ENCODE results near the gene NDUFB11.
A peak's percentile ranks its signal among the peaks of the same experiment; 100 is the strongest.

NDUFB11 gene

DNA sequence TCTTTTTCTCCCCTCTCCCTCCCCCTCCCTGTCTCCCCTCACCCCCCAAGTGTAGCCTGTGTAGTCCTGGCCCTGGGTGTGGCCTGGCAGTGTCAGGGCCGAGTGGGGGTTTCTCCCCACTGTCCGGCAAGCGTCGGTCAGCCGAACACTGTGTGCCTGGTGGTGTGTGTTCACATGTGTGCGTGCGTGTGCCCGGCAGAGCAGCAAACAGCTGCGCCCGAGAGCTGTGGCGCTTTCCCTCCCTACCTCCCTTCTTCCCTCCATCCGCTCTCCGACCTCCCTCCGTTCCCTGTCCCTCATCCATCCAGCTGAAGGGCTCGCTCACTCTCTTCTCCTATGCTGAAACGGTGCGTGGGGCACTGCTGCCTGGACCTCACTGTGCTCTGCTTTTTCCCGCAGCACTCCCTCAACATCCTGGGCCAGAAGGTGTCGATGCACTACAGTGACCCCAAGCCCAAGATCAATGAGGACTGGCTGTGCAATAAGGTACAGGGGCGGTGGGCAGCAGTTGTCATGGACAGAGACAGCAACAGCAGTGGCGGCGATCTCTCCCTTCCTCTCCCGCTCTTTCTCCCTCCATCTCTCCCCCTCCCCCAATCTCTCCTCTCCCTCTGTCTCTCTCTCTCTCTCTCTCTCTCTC is 31.7 kb upstream of the NDUFB11 start:
- DNase-seq: peak in 1 of 42 donors; percentile 2
- intact Hi-C loops (cut with DNase I): no loop called here

DNA sequence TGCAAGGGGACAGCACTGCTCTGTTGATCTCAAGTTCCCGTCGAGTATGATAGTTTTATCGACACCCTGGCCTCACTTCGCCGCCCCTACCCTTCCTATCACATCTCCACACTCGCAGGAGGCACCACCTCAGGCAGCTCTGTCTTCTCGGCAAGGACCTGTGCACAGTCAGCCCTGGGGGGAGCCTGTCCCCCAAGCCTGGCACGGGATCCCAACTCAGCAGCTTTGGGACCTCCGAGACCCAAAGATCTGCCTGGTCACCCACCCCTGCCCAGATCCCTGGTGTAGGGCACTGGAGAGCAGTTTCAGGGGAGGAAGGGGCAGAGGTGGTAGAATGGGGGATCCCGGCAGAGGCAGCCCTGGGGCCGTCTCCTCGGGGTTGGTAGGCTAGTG is 31.1 kb upstream of the NDUFB11 start:
- intact Hi-C loops (cut with DNase I): no loop called here
- DNase-seq: peak in 1 of 42 donors; percentile 2

DNA sequence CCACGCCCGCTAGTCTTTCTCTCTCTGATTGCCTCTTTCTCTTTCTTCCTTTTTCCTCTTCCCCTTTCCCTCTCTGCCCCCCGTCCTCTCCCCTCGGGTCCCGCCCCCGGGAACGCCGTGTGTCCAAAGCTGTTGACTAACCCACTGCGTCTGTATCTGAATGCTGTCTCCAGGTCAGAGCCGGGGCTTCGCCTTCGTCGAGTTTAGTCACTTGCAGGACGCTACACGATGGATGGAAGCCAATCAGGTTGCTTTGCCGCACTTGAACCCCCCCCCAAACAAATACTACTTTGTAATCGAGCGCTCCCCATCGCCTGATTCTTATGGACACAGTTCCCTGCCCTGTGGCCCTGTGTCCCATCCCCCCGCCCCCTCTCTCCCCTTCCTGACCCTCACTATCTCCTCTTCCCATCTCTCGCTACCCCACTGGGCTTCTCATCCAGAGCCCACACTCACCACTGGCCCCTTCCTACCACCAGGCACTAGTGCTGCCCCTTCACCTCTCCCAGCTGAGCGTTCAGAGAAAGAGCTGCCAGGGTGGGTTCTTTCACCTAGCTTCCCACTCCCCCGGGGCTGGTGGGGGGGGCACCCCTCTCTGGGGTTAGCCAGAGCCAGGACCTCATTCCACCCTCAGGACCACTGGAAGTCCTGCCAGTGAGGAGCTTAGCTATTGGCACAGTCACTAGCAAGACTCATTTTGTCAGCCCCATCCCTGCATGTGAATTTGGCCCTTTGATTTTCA is 30.5 kb upstream of the NDUFB11 start:
- DNase-seq: peak in 1 of 42 donors; percentile 11
- intact Hi-C loops (cut with DNase I): no loop called here

DNA sequence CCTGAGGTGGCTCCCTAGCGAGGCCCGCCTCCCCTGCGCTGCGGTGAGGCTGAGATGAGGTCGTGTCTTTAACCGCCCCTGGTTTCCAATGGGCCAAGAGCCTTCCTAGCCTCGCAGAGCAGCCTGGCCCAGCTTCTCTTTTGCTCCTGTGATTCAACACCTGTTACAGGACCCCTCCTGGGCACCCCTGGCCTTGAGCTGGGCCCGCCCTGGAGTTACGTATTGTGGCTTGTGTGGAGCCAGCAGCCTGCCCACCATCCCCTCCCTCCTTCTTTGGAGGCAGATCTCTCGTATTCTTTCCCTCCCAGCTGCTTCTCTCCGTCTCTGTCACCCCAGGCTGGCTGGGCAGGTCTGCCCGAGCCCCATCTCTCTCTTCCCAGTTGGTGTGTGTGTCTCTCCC is 29.9 kb upstream of the NDUFB11 start:
- intact Hi-C loops (cut with DNase I): no loop called here

DNA sequence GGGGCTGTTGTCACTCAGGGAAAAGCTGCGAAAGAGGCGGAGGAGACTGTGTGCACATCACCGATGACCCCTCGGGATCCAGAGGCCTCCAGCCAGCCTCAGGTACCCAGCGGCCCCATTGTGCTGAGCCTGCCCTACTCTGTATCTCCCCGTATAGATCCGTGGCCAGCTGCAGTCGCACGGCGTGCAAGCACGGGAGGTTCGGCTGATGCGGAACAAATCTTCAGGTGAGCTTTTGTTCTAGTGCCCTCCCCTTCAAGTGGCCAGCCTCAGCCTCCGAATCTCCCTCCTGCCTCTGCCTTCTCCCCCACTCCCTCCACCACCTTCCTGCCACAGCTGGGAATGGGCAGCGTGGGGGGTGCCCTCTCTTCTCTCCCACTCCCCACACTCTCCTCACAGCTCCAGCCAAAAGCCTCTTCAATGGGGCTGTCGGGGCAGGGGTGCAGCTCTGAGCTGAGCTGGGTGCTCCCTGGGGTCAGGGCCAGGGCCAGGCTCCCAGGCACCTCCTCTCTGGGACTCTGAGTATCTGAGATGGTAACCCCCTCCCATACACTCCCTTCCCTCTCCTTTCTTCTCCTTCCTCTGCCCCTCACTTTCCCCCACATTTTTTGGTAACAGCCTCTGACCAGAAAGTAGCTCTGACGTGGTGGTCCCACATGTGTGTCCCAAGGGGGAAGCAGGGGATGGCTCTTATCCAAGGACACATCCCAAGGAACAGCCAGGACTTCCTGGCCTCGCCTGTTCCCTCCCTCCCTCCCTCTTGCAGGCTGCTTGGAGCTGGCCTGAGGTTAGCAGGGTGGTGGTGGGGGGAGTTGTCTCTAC is 28.7 kb upstream of the NDUFB11 start:
- peak in 4 of 42 donors; percentile 0 to 22 (median 6) for DNase-seq
- intact Hi-C loops (cut with DNase I): no loop called here

More for the DNA sequence above, 29.9 kb upstream of the NDUFB11 start:
- peak in 1 of 42 donors; percentile 1 for DNase-seq

DNA sequence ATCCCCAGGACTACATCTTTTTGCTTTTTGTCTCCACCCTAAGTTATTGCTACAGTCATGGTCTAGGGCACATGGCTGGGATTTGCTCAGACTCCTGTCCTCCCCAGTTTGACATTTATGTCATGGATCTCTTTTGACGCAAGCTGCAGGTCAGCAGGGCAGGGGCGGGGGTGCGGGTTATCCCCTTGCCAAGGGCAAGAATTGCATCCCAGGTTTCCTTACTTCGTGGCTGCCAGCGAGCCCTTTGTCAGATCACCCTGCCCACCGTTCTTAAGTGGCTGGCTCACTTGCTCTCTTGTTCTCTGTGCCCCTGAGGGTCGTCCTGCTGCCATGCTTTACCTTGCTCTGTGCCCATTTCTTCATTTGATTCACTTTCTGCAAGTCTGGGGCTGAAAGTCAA is 28.0 kb upstream of the NDUFB11 start:
- intact Hi-C loops (cut with DNase I): no loop called here
- DNase-seq: peak in 2 of 42 donors; percentile 2 to 6

DNA sequence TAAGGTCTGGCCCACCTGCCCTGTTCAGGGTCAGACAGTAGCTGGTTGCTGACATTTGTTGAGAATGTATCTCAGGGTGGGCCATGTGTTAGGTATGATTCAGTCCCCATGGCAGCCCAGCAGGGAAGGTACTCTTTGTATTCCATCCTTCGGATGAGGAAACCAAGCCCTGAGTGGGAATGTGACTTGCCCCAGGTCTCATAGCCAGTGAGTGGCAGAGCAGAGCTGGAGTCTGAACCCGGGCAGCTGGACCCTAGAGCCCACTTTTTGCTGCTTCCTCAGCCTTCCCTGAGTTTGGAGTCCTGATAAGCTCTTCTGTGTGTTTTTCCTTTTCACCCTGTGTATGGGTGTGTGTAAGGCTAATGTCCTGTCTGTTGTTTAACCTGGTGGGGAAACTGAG is 27.5 kb upstream of the NDUFB11 start:
- intact Hi-C loops (cut with DNase I): no loop called here

DNA sequence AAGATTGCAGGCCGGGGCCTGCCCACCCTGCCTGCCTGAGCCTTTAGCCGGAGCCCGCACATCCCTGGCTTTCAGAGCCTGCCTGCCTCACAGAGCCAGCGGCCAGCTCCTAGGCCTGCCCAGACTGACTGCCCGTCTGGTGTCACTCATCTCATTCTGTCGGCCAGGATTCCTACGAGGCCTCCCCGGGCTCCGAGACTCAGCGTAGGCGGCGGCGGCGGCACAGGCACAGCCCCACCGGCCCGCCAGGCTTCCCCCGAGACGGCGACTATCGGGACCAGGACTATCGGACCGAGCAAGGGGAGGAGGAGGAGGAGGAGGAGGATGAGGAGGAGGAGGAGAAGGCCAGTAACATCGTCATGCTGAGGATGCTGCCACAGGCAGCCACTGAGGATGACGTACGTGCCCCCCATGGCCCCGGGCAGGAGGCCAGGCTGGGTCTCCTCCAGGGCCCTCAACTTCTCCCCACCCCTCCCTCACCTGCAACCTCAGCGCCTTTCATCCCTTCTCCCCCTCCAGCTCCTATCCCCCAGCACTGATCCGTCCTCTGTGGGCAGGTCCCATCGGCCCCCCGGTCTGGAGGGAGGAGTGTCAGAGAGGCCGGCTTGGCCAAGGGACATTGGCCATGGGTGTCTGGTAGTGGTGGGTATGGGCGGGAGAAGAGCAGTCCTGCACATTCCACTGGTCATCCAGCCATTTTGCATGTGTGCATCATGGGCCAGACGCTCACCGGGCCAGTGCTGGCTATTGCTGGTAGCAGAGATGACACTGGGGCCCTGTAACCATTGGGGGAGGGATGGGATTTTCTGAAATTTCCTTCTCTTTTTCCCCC is 26.6 kb upstream of the NDUFB11 start:
- intact Hi-C loops (cut with DNase I): no loop called here

More for the DNA sequence above, 27.5 kb upstream of the NDUFB11 start:
- DNase-seq: peak in 2 of 42 donors; percentile 2 to 3

DNA sequence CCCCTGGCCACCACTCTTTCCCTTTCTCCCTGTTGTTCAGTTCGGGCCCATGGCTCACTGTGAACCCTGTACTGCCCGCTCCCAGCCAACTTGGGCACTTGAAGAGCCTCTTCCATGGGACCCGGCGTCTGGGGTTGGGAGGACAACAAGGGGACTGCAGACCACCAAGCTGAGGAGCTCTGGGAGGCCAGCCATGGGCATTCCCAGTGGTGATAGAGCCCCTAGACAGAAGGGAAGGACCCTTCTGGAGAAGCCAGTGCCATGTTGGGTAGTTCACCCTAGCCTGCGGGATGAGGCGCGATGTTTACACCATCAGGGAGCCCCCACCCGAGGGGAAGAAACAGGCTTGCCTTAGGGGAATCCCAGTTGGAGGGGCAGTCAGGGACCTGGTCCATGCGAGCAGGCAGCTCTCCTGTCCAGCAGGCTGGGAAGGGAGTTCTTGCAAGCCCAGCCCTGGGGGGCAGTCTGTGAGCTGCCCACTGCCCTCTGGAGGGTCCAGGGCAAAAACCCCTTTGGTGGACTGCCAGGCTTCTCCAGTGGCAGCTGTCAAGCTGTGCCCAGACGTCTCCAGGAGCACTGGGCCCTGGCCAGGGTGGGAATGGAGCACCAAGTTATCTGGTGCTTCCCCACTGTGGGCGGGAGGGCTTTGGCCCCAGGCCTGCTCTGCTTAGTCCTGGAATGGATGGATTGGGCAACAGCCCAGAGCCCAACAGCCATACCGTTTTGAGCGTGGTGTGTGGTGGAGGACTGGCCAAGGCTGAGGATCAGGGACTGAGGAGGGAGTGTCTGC is 25.4 kb upstream of the NDUFB11 start:
- intact Hi-C loops (cut with DNase I): no loop called here
- peak in 6 of 42 donors; percentile 3 to 30 (median 14) for DNase-seq

More for the DNA sequence above, 26.6 kb upstream of the NDUFB11 start:
- DNase-seq: peak in 6 of 42 donors; percentile 3 to 23 (median 12)

DNA sequence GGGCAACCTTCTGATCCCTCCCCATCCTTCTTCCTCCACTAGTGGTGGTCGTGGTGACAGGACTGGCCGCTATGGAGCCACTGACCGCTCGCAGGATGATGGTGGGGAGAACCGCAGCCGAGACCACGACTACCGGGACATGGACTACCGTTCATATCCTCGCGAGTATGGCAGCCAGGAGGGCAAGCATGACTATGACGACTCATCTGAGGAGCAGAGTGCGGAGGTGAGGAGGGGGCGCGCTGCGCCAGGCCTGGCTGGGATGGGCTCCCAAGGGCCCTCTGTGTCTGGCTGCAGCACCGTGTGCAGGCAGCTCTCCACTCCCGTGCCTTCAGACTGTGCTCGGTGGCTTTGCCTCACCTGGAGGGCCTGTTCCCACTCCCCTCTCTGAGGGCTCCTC is 24.8 kb upstream of the NDUFB11 start:
- intact Hi-C loops (cut with DNase I): no loop called here
- DNase-seq: peak in 5 of 42 donors; percentile 2 to 27 (median 14)

DNA sequence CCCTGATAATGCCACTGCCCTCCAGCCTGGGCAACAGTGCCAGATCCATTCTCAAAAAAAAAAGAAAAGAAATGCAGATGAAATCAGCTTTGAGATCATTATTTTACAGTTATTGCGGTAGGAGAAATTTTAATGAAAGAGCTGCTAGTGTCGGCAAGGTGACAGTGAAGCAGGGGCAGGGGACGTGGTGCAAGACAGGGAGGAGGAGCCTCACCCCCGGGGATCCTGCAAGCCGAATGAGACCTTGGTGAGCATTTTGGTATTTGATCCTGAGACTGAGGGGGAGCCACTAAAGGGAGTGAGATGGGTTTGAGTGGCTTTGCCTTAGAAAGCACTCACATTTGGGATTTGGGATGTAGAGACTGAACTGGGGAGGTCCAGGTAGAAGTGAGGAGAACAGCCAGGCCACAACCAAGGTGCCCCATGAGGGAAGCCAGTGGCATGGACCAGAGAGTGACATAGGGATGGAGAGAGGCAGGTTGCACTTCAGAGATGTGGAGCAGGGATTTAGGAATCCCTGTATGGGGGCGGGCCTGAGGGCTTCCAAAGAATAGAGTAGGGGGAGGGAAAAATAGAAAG is 24.1 kb upstream of the NDUFB11 start:
- intact Hi-C loops (cut with DNase I): no loop called here
- peak in 6 of 42 donors; percentile 6 to 64 (median 18) for DNase-seq

DNA sequence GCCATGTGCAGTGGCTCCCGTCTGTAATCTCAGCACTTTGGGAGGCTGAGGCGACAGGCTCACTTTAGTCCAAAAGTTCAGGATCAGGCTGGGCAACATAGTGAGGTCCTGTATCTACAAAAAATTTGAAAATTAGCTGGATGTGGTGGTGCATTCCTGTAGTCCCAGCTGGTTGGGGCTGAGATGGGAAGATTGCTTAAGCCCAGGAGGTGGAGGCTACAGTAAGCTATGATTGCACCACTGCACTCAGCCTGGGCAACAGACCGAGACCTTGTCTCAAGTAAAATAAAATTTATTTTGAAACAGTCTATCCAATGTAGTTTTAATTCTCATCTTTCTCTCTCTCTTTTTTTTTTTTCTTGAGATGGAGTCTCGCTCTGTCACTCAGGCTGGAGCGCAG is 21.6 kb upstream of the NDUFB11 start:
- peak in 1 of 42 donors; percentile 4 for DNase-seq
- intact Hi-C loops (cut with DNase I): no loop called here

DNA sequence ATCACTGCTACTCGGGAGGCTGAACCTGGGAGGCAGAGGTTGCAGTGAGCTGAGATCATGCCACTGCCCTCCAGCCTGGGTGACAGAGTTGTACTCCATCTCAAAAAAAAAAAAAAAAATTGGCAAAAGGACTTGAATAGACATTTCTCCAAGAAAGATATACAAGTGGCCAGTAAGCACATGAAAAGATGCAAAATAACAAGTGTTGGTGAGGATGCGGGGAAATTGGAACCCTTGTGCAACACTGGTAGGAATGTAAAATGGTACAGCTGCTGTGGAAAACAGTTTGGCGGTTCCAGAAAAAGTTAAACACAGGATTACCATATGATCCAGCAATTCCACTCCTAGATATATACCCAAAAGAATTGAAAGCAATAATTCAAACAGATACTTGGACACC is 19.9 kb upstream of the NDUFB11 start:
- no peak for DNase-seq
- intact Hi-C loops (cut with DNase I): no loop called here

DNA sequence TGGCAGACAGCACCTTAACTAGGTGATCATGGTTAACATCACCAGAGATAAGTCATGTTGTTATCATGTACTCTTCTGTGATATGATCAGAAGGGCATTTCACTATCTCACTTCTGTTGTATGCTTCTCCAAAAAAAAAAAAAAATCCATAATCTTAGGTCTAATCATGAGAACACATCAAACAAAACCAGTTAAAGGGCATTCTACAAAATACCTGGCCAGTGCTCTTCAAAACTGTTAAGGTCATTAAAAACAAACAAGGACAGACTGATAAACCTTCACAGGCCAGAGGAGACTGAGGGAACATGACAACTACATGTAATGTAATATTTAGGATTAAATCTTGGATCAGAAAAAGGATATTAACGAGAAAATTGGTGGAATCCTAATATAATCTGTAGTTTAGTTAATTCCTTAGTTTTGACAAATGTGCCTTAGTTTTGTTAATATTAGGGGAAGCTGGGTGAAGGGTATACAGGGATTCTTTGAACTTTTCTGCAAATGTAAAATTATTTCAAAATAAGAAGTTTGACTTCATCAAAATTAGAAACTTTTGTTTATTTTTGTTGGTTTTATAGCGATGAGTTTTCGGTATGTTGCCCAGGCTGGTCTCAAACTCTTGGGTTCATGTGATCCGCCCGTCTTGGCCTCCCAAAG is 18.6 kb upstream of the NDUFB11 start:
- DNase-seq: no peak
- intact Hi-C loops (cut with DNase I): no loop called here

DNA sequence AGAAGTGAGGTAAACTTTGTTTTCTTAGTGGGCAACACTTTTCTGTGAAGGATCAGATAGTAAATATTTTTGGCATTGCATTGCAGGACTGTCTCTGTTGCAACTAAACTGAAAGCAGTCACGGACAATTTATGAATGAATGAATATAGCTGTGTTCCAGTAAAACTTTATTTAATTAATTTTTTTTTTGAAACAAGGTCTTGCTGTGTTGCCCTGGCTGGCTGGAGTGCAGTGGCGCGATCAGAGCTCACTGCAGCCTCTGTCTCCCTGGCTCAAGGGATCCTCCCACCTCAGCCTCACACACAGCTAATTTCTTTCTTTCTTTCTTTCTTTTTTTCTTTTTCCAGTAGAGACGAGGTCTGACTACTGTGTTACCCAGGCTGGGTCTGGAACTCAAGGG is 16.3 kb upstream of the NDUFB11 start:
- intact Hi-C loops (cut with DNase I): no loop called here
- DNase-seq: peak in 2 of 42 donors; percentile 5 to 17

DNA sequence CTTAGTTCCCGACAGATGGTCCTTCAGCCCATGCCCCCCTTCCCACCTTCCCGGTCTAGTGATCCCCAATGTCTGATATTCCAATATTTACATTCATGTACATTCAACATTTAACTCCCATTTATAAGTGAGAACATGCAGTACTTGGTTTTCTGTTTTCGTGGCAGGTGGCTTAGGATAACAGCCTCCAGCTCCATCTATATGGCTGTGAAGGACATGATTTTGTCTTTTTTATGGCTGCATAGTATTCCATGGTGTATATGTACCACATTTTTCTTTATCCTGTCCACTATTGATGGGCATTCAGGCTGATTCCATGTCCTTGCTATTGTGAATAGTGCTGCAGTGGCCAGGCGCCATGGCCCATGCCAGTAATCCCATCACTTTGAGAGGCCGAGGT is 14.3 kb upstream of the NDUFB11 start:
- DNase-seq: peak in 1 of 42 donors; percentile 10
- intact Hi-C loops (cut with DNase I): no loop called here

DNA sequence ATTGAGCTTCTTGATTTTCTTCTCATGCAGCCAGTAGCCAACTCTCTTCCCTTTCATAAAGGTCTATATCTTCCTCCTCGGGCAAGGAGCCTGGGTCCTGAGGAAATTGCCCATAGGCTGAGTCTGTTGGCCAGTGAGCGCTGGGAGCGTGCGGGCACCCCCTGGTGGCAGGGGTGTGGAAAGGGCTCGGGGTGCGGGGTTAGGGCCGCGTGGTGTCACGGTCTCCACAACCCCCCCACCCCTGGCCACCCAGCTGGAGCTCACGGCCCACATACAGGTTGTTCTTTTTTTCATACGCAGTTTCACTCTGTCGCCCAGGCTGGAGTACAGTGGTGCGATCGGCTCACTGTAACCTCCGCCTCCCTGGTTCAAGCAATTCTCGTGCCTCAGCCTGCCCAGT is 13.6 kb upstream of the NDUFB11 start:
- DNase-seq: peak in 1 of 42 donors; percentile 7
- intact Hi-C loops (cut with DNase I): no loop called here
